ENCODE data around the gene RHBDD1.

RHBDD1 gene

DNA sequence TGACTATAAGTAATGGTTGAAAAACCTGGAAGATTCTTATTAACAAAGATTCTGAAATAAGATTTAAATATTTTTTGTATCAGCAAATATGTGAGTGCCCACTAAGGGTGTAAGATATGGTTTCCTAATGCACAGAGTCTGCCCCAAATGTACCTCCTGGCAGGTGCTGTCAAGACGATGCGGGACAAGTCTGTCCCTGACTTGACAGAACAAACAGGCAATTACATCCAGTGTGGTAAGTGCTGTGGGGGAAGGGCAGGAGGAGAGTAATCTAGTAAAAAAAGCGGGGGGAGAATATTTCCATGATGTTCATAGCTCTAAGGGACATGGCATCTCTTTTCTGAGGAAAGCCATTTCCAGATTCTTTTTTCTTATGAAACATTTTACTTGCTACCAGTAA lies 200.7 kb downstream of the RHBDD1 start:
- no peak for DNase-seq (ENCODE audit: low spot score)

DNA sequence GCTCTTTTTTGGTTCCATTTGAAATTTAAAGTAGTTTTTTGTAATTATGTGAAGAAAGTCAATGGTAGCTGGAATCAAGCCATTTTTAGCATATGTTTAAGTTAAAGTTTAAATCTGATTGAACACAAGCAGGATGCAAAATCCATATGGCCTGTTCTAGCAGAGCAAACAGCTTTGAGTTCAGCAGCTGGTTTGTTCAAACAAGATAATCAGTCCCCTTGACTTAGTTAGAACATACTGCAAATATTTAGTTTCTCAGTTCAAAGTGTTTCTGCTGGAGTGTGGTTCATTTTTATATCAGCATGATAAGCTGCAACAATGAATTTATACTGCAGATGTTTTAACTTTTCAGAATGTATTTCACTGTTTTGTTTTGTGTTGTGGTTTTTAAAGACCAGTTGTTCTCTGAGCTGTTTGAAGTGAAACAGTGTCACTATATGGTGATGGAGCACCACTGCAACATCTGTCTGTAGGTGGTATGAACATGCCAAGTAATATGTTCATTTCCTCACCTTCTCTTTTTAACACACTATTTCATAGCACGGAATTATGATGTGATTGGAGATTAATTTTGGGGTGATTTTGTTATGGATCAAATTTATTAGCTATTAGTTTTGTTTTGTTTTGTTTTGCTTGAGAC lies 202.8 kb downstream of the RHBDD1 start:
- no peak for DNase-seq (ENCODE audit: low spot score)

DNA sequence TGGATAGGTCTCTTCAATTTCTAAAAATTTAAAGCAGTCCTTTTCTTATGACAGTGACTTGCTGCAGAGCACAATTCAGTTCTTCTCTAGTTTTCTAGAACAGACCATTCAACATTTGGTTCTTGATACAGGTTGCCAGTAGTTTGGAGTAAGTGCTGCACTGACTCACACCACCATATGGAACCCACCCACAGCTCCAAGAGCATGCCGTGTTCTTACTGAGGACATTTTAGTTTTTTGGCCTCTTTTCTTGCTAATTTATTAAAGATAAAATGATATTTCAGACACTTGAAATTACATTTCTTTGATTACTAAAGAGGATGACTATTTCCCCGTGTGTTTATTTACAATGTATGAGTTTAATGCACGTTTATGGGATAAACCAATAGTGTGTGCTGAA lies 208.1 kb downstream of the RHBDD1 start:
- no peak for DNase-seq (ENCODE audit: low spot score)
